Upper lobe of left lung (tissue), 6 donors: ENCODE measurements around the gene PTPRN2. TPM values are rescaled to one million over a fixed set of nuclear protein-coding genes. Genes with fewer than 3 reads are reported as not detected.
A peak's percentile ranks its signal among the peaks of the same experiment; 100 is the strongest.
"Not testable (repeated sequence)": the region's sequence is repeated elsewhere in the genome, so short reads cannot be mapped to it uniquely, and the experiment has no call there.

ENCODE experiments used
- ATAC-seq, 2 donors: fragments of 200-7000 bp; cut with Tn5 transposase; one replicate each; pipeline ENCODE4 v1.9.1; 2022; ENCODE audit warnings: mild to moderate bottlenecking in 2 of 2, moderate library complexity in 2 of 2; ENCODE audit not compliant: low FRiP score in 2 of 2
- DNase-seq, 2 donors: peaks; one replicate each; pipeline ENCODE4 v3.0.0-alpha.2; 2019 to 2020
- H3K27ac ChIP-seq, 4 donors: fragments of 200-600 bp; sonication (generic); one replicate each; pipeline ENCODE4 v1.5.1; 2016 to 2019
- H3K27me3 ChIP-seq, 4 donors: fragments of 200-600 bp; sonication (generic); one replicate each; pipeline ENCODE4 v1.5.1; 2017 to 2019
- H3K36me3 ChIP-seq, 4 donors: fragments of 200-600 bp; sonication (generic); one replicate each; pipeline ENCODE4 v1.5.1; 2016 to 2019
- H3K4me1 ChIP-seq, 4 donors: fragments of 200-600 bp; sonication (generic); one replicate each; pipeline ENCODE4 v1.5.1; 2018 to 2019
- H3K4me3 ChIP-seq, 4 donors: fragments of 200-600 bp; sonication (generic); one replicate each; pipeline ENCODE4 v1.5.1; 2017 to 2019; ENCODE audit warnings: mild to moderate bottlenecking in 2 of 4, moderate library complexity in 1 of 4
- H3K9me3 ChIP-seq, 4 donors: fragments of 200-600 bp; sonication (generic); one replicate each; pipeline ENCODE4 v1.5.1; 2018 to 2019
- EP300 ChIP-seq, 4 donors: sonication (generic); formaldehyde crosslinking; IDR thresholded peaks; one replicate each; pipeline ENCODE4 v1.5.1; 2017; ENCODE audit warnings: antibody characterized with exemption in 4 of 4, control low read depth in 2 of 4
- POLR2A ChIP-seq, 4 donors: fragments of 450-650 bp; IDR thresholded peaks; one replicate each; pipeline ENCODE4 v1.5.1; 2016 to 2017; ENCODE audit warnings: antibody characterized with exemption in 4 of 4, mild to moderate bottlenecking in 2 of 4
- POLR2AphosphoS5 ChIP-seq, 2 donors: sonication (generic); formaldehyde crosslinking; IDR thresholded peaks; one replicate each; pipeline ENCODE4 v1.5.1; 2017; ENCODE audit warnings: antibody characterized with exemption in 2 of 2
- WGBS, 2 donors: methylation state at CpG; one replicate each; pipeline ENCODE4 v1.1.5; 2017 to 2018; 5-methylcytosine and 5-hydroxymethylcytosine counted together
- total RNA-seq, 6 donors: library from RNA; depleted of rRNA in 4 of 6; stranded (reverse); fragments of >200 nt in 4 of 6; gene quantifications; one replicate each; pipeline versions ENCODE4 v1.1.0 to v1.2.1, GENCODE V29; 2016 to 2021
- TF ChIP-seq, protein P1 (sequence below), 6 experiments: fragments of 450-650 bp in 4 of 6; fragments of 200-600 bp in 2 of 6; sonication (generic) in 2 of 6; IDR thresholded peaks; one replicate each; pipeline ENCODE4 v1.5.1; 2016 to 2019; ENCODE audit warnings: antibody characterized with exemption in 6 of 6
- donor health status: DM: no; HTN: no; CAD: no; lungs with moderate emphysema.
- donor health status: DM: no; HTN: yes; CAD: no; lungs with severe emphysema.

PTPRN2 gene
- total RNA-seq, 6 donors from 2014 or later = 3.3 to 7.9 (median 5.2) TPM

DNA sequence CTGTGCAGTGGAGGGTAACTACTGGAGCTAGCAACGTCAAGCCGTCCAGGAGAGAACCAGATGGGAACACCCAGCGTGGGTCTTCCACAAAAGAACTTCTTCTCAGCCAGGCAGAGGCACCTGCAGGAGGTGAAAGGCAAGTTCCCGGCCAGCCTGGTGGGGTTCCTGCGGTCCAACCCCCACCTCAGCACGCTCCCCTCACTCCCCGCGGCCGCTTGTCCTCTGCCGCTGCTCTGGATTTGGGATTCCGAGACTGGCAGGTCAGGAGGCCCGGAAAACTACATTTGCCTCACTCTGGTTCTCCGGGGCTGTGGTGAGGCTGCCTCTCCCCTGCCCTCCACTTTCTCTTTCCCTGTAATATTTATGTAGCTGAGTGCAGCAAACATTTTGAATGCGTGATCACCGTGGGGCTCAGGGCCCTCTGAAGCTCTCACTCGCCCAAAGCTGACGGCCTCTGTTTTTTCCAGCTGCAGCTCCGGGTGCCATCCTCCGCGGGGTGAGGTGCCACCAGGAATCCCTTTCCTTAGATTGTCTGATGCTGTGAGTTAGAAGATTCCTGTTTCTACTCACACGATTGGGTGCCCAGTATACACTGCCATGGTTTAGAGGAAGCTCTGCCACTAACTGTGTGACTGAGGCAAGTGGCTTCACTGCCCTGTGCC is 884.0 kb downstream of the PTPRN2 start:
- Histone ChIP-seq H3K9me3 (no peaks in the 10 kb centered on the region), H3K27me3 (peaks cover 0 to 4% (median 0%) of the 10 kb centered on the region in 4 donors), H3K27ac (no peak overlapping the region), H3K36me3 (no peaks in the 10 kb centered on the region), H3K4me1 (no peaks in the 10 kb centered on the region), H3K4me3 (no peak overlapping the region)
- ATAC-seq = no peak
- peak in 1 of 2 donors; percentile 4 for DNase-seq
- WGBS, 2 donors = 78 to 79% methylated on average over 15 to 21 of the region's 21 CpGs
- TF ChIP-seq POLR2A (IDR thresholded peaks at IDR 0.05) = no peak

DNA sequence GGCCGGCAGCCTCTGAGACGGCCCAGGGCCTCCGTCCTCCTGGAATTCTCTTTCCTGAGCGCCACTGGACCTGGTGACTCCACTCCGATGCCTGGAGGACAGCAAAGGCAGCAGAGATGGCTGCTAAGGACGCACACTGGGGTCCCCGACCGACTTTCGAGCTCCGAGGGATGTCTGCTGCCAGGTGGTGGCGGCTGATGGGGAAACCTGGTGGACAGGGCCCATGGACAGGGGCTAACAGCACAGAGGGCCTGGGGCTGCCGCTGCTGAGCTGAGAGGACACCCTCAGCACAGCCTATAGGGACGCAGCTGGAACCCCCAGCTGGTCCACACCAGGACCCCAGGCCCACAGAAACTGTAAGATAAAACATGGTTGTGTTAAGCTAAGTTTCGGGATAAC is 884.5 kb downstream of the PTPRN2 start:
- WGBS, 2 donors = 65 to 77% methylated on average over 10 to 14 of the region's 14 CpGs
- Histone ChIP-seq H3K27ac (no peak overlapping the region), H3K4me1 (no peaks in the 10 kb centered on the region), H3K36me3 (no peaks in the 10 kb centered on the region), H3K9me3 (no peaks in the 10 kb centered on the region), H3K27me3 (peaks cover 0 to 4% (median 0%) of the 10 kb centered on the region in 4 donors), H3K4me3 (no peak overlapping the region)
- peak in 1 of 2 donors; percentile 19 for DNase-seq
- no peak for ATAC-seq
- TF ChIP-seq EP300 (IDR thresholded peaks at IDR 0.05) (no peak), POLR2A (IDR thresholded peaks at IDR 0.05) (no peak), POLR2AphosphoS5 (IDR thresholded peaks at IDR 0.05) (no peak)
- TF ChIP-seq, protein P1, sequence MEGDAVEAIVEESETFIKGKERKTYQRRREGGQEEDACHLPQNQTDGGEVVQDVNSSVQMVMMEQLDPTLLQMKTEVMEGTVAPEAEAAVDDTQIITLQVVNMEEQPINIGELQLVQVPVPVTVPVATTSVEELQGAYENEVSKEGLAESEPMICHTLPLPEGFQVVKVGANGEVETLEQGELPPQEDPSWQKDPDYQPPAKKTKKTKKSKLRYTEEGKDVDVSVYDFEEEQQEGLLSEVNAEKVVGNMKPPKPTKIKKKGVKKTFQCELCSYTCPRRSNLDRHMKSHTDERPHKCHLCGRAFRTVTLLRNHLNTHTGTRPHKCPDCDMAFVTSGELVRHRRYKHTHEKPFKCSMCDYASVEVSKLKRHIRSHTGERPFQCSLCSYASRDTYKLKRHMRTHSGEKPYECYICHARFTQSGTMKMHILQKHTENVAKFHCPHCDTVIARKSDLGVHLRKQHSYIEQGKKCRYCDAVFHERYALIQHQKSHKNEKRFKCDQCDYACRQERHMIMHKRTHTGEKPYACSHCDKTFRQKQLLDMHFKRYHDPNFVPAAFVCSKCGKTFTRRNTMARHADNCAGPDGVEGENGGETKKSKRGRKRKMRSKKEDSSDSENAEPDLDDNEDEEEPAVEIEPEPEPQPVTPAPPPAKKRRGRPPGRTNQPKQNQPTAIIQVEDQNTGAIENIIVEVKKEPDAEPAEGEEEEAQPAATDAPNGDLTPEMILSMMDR (IDR thresholded peaks at IDR 0.05) = no peak

DNA sequence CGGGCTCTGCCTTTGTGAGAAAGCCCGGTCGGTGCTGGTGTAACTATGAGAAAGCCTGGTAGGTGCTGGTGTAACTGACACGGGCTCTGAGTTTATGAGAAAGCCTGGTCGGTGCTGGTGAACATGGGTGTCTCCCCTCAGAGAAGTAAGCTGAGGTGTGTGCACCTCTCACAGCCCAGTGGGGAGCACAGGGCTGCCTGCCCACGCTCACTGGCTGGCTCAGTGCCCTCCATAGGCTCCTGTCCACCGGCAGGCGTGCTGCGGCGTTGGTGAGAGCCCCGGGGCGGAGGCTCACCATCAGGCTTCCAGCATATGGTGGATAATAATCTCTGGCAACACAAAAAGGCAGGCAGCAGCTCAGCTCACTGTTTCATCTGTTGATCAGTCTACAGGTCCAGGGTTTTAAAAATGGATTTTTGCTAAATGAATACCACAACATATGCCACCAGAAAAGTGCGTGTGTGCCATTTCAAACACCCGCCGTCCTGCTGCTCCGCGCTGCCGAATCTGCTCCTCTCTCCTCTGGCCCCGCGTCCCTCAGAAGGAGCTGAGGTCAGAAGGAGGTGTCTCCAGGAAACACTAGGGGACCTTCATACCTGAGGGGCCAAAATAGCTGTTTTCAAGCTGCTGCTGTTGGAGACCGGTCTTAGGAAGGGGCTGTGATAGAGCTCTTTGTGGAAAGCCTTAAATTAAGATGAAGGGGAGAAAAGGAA is 885.2 kb downstream of the PTPRN2 start:
- no peak overlapping the region for H3K27ac ChIP-seq
- H3K9me3 ChIP-seq = no peaks in the 10 kb centered on the region
- WGBS, 2 donors = 77 to 83% methylated on average over 12 to 21 of the region's 21 CpGs
- TF ChIP-seq POLR2AphosphoS5 (IDR thresholded peaks at IDR 0.05) = no peak
- TF ChIP-seq EP300 (IDR thresholded peaks at IDR 0.05) = no peak
- TF ChIP-seq, protein P1 (IDR thresholded peaks at IDR 0.05) = no peak
- TF ChIP-seq POLR2A (IDR thresholded peaks at IDR 0.05) = no peak
- H3K4me3 ChIP-seq = no peak overlapping the region
- H3K27me3 ChIP-seq = peaks cover 0 to 4% (median 0%) of the 10 kb centered on the region in 4 donors
- H3K36me3 ChIP-seq = no peaks in the 10 kb centered on the region
- ATAC-seq = no peak
- no peaks in the 10 kb centered on the region for H3K4me1 ChIP-seq
- peak in 1 of 2 donors; percentile 8 for DNase-seq

DNA sequence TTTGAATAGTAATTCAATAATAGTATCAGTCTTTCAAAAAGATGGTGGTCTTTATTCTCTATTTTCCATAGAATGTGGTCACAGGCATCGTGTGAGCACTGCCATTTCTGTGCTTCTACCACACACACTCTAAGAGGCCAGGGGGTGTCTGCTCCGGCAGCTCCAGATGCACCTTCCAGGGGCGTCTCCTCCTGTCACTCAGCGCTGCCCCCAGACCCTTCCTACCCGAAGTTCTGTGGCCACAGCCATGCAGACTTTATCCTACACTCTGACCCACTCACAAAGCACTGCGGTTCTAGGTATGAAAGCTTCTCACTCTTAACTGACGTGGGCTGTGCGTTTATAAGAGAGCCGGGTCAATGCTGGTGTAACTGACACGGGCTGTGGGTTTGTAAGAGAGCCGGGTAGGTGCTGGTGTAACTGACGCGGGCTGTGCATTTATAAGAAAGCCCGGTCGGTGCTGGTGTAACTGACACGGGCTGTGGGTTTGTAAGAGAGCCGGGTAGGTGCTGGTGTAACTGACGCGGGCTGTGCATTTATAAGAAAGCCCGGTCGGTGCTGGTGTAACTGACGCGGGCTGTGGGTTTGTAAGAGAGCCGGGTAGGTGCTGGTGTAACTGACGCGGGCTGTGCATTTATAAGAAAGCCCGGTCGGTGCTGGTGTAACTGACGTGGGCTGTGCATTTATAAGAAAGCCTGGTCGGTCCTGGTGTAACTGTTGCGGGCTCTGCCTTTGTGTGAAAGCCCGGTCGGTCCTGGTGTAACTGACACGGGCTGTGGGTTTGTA is 886.0 kb downstream of the PTPRN2 start:
- H3K27me3 ChIP-seq, H3K9me3 ChIP-seq, ATAC-seq, H3K36me3 ChIP-seq, DNase-seq, H3K4me1 ChIP-seq, H3K4me3 ChIP-seq, H3K27ac ChIP-seq: not testable (repeated sequence)
- WGBS, 2 donors = 76 to 79% methylated on average over 34 of the region's 34 CpGs

DNA sequence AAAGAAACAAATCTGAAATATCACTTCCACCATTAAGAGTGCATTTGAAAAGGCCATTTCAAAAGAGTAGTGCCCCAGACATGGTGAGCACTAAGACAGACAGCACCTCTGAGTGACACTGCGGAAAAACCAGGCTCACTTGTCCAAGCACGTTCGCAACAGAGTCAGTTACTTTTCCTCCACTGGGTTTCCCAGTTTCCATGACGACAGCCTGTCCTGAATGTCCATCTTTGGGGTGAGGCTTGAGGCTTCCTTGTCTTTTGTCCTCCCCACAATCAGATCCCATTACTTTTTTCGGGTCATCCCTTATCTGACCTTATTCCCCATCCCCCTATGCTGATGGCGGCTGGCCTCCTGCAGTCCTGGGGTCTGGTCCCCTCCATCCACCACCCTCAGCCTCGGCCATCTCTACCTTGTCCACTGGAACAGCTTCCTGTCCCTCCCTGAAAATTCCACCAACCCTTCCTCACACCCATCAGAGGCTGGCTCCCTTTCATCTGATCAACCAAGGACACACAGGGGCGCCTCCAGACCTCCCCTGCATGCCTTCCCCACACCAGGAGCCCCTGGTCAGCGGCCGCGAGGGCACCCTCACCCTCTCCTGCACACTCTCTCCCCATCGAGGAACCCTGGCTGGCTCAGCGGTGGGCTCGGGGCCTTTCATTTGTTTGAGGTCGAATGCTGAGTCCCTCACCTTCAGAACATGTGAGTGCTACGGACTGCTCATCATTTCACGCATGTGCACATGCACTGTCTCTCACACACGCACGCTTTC is 887.2 kb downstream of the PTPRN2 start:
- no peak overlapping the region for H3K4me3 ChIP-seq
- ATAC-seq = peak; percentile 12 to 63
- H3K4me1 ChIP-seq = no peaks in the 10 kb centered on the region
- TF ChIP-seq EP300 (IDR thresholded peaks at IDR 0.05) (no peak), POLR2AphosphoS5 (IDR thresholded peaks at IDR 0.05) (no peak), POLR2A (IDR thresholded peaks at IDR 0.05) (no peak)
- TF ChIP-seq, protein P1 (IDR thresholded peaks at IDR 0.05) = no peak
- H3K27ac ChIP-seq = no peak overlapping the region
- H3K27me3 ChIP-seq = peaks cover 0 to 4% (median 0%) of the 10 kb centered on the region in 4 donors
- H3K36me3 ChIP-seq = no peaks in the 10 kb centered on the region
- 75 to 79% methylated on average over 19 of the region's 19 CpGs for WGBS, 2 donors
- H3K9me3 ChIP-seq = no peaks in the 10 kb centered on the region
- DNase-seq = peak in 1 of 2 donors; percentile 9
